Hematopoietic multipotent progenitor cell treated with erythropoietin and hydrocortisone succinate and interleukin-3 and kit ligand, for 17 days (in vitro differentiated cells): ENCODE measurements around the gene FOXO3.
"Not testable (repeated sequence)": the region's sequence is repeated elsewhere in the genome, so short reads cannot be mapped to it uniquely, and the experiment has no call there.

Source experiments
- DNase-seq: peaks from one replicate; pipeline ENCODE4 v3.0.0-alpha.2; 2015; ENCODE audit warnings: low spot score

The FOXO3 gene

DNA sequence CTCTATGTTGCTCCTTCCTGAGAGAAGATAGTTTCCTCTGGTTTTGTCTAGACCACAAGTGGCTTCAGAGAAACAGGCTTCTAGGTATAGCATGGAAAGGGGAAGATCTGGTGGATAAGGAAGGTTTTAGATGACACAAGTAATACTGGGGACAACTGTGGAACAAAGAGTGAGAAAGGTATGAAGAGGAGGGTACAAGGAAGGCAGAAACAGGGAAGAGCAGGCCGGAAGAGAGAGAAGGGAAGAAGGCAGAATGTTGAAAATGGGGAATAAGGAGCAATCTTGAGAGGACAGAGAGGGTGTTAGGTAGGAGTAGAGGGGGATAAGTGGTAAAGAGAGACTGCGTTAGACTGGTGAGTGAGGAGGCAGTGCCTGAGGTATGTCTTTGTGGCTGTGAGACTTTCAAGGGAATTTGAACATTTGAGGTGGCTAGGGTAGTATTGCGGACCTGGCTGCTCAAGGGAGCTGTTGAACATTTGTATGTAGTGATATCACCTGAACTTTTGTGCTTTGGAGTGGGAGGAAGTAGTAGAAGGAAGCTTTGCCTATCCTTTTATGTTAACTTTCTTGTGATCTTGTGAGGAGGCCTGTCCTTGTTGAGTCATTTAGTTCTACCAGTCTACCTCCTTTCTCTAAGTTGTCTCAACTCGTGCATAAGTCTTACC lies 69.5 kb downstream of the FOXO3 start:
- peak; percentile 45 for DNase-seq

DNA sequence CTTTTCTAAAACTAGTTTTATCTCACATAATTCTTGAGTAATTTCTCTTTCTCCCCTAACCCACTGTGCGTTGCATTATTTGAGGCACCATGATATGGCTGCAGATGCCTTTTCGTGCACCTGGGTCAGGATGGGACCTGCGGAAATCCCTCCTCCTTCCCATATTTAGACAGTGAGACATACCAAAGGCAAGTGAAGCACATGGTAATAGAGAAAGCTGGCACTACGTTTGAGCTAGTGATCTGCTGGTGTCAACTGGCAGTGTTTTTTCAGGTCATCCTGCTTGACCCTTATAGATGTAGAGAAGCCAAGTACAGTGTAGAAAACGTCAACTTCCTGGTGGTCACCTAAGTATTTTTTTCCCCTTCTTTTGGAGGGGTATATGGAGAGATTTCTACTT lies 71.7 kb downstream of the FOXO3 start:
- no peak for DNase-seq

- DNase-seq: no peak
Observed at GRCh38 chr6:108633436-108633835, 72.7 kb downstream of the FOXO3 start.

DNA sequence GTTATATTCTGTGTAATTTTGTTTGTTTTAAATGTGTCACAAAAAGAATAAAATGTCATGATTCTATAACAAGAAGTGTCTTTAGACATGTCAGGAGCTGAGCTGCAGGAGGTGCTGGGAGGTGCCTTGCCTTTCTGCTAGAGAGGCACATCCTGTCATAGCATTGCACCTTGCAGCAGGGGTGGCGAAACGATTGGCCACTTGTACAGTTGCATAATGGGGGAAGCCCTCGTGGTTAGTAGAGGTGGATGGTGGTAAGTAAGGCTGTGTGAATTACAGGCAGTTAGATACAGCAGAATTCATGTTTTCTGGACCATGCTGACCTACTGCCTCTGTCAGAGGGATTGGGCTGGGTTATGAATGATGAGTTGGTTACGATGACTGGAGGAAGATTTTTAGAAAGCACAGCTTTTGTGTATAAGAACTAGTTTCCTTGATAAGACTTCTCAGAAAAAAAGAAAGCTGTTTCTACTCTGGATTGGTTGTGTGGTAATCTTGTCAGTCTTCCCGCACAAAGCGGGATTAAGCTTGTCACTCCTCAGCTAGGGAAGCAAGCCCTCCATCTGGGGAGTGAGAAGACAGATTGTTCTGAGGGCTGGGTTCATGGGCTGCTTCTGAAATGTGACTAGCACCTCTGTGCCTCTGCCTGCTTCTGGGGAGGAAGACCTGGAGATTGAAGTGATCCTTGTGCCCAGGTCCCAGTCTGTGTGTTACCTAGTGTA lies 74.9 kb downstream of the FOXO3 start:
- no peak for DNase-seq

- DNase-seq: no peak
Observed at GRCh38 chr6:108637963-108638362, 77.2 kb downstream of the FOXO3 start.

DNA sequence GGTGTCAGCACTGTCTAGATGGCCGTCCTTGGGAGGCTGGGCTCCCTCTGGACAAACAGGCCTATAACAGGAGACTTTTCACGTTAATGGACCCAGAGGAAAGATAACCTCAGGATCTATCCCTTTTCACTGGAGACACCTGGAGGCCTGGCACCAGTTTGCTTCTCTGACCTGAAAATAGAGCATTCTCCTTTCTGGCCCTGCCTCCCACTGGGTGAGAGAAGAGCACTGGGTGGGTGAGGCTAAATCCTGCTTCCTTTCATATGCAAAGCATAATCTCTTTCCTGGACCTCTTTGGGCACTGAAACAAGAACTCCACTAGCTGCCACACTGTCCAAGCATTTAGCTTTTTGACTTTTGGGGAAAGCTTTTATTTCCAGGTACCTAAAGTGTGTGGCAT lies 78.3 kb downstream of the FOXO3 start:
- DNase-seq: no peak

DNA sequence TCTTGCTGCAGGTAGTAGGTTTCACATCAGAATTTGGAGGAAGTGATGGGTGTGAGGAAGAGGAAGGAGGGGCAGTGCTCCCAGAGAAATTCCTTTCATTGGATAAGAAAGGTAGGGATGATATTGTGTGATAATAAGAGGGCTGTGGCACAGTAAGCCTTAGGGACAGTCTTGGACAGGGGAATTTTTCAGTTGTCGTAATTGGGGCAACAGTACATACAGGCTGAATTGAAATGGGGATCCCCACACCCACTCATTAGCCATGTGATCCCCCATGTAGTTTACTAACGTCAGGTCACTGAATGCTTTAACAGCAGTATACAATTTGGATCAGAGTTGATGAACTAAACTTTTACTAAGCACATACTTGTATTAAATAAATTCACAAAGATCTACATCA lies 79.4 kb downstream of the FOXO3 start:
- no peak for DNase-seq

DNA sequence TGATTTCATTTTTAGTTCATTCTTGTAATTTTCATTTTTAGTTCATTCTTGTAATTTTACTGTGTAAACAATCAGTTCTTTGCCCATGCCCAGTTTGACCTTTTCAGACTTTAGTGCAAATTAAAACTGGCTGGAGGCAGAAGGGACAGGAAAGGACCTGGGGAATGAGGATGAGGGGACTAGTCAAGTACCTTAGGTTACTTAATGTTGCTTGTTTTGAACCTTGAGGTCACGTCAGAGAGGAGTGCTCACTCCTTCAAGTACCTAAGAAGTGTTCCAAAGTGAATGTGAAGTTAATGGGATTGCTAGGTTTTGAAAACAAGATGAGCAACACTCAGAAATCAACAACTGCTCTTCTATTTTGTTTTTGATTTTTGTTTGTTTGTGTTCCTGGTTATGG lies 82.5 kb downstream of the FOXO3 start:
- DNase-seq: no peak

DNA sequence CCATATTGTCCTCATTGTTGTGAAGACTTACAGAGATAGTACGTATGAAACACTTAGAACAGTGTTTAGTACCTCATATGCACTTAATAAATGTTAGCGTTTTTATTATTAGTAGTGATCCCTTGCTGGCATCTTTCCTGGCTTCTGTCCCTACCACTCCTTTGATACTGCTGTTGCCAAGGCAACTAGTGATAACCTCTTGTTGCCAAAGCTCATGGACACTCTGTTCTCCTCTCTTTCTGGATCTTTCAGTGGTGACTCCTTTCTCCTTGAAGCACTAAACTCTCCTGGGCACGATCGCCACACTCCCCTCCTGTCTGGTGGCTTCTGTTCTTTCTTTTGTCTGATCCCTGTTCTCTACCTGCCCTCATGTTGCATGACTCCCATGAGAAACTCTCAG lies 83.5 kb downstream of the FOXO3 start:
- DNase-seq: peak; percentile 62

DNA sequence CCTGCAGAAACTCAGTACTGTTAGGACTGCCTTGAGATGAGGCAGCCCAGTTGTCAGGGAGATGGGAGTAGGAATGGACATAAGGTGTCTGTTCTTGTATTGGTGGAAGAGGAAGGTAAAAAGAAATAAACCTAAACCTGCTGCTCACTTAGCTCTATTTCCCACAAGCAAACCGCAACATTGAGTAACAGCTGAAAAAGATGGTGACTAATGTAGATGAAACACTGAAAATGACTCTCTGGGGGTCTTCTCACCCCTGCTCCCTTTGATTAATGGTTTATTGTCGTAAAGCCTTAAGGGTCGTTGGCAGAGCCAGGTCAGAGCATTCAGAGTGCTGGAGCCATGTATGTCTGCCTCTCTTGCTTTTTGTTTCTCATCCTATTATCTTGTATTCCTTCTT lies 87.5 kb downstream of the FOXO3 start:
- DNase-seq: no peak

- no peak for DNase-seq
Observed at GRCh38 chr6:108650325-108650724, 89.6 kb downstream of the FOXO3 start.

DNA sequence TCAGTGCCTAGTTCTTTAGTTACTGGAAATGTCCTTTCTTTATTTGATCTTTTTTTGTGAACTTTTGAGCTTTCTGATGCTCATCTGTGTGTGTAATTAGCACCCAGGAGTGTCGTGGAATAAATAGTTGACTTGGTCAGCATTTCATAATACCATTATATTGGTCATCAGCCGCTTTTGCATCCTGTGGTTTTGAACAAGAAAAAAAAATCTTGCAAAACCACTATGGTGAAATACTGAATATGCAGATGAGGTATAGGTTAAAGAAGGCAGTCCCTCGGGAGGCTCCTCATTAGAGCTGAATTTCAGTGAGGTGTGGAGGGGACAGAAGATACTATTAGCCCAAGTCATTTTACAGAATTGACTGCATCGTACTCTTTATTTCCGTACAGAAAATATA lies 90.1 kb downstream of the FOXO3 start:
- DNase-seq: no peak

DNA sequence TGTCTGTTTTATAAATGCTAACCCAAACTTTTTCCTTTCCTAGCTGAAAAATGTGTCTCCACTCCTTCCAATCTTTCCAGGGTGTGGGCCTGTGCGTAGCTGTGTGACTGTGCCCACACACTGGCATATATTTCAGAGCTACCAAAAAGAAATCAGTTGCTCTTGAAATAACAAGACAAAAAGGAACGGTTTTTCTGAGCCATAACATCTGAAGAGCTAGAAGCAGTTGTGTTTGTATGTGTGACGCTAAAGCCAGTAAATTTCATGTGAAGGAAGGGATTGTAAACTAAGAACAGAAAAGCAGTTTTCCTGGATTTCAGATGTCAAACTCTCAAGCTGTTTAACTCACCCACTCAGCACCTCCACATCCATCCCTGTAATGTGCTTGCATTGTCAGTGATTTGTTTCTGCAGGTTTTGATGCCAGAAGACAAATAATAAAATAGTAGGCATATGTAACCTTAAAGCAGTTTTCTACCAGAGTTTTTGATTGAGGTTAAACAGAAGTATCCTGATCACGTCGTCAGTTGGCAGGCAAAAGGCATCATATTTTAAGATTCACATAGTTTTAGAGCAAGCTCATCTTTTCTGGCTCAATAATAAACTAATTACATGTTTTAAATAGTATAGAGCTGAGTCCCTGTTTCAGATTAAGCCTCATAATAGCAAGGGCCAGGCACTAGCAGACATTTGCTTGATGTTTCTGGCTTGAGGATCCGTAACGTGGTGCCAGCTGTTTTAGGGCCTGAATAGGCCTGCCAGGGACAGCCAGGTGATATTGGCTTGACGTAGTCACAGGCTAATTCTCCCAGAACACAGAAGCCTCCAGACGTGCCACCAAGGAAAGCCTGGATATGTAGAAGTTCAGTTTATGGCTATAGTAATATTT lies 90.9 kb downstream of the FOXO3 start:
- no peak for DNase-seq

DNA sequence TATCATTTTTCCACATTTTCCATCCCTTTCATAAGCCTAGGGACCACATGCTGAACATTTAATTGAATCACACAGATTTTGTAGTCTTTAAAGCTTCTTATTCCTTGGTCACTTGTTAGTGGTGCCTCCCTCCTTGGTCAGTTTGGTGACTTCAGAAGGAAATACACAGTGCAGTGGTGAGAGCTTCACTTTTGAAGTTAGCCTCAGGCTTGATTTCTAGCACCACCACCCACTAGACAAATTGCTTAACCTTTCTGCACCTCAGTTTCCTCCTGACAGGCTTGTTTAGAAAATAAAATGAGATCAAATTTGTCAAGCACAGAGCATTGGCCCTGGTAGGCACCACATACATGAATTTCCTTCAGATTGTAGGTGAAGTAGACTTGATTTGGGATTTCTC lies 91.7 kb downstream of the FOXO3 start:
- DNase-seq: no peak

- DNase-seq: no peak
Observed at GRCh38 chr6:108653949-108654348, 93.2 kb downstream of the FOXO3 start.

DNA sequence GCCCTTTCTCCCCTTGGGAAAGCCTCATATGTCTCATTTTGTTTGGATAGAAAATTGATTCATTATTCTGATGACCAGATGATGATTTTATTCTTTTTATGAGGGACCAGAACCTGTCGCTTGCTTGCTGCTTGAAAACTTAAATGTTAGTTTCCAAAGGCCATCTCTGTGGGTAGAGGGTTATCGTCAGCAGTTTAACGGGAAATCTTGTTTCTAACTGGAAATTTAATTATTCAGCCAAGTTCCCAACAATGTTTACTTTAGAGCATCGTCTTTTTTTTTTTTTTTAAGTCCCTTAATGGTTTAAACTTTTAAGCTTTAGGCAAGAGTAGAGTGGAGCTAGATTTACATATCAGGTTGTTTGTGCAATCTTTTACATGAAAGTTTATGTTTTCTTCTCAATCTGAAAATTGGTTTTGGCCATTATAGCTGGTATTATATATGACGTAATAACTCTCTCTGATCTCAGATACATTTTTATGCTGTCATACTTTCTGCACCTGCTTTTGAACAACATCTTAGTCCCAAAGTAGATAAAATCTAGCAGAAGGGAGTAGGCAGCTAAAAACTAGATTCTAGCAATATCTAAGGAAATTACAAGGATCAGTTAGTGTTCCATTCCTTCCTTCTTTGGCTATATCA lies 93.9 kb downstream of the FOXO3 start:
- no peak for DNase-seq

DNA sequence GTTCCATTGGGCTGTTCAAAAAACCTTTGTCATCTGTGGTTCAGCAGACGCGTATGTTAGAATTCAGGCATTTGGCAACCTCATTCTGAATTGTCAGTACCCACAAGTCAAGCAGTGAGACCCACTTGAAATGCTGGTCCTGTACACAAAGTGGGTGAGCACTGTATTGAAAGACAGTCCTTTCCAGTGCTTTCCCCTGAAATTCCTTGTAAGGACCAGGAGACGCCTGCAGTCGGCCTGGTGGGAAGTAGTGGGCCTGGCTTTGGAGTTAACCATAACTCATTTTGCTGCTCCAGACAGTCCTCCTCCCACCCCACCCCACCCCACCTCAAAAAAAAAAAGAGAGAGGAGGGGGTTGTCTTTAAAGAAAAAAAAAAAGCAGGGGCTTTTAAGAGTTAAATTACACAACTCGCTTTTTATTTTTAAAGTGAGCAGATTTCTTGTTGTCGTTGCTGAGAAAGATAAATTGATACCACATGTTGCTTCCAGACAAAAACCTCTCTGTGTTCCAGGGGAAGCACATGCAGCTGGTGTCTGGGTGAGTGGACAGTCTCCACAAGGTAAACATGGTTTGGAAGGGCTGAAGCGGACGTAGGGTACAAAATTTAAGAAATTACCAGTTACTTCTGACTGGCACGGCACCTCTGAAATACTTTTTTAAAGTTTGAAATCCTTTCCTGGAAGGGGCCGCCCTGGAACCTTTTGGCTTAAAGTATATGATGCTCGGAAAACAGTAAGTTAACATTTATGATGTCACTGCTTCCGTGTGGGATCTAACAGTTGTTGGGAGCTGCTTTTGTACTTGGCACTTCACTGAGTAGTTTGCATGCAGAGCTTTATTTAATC lies 95.3 kb downstream of the FOXO3 start:
- no peak for DNase-seq

DNA sequence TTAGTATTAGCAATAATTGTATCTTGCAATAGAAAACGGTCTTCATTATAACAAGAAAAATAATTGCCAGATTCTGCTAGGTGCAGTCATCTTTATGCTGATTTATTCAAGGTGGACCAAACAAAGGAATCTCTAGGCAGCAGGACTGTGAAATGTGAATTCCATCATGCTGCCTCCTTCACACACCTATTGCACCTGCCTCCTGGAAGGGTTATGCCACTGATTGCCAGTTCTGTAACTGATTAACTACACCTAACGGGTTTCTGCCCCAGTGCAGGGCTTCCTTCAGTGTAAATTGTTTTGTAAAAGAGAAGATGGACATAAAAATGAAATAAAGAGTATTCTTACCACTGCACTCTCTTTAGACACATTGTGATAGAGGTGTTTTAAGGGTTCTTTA lies 96.1 kb downstream of the FOXO3 start:
- DNase-seq: no peak

DNA sequence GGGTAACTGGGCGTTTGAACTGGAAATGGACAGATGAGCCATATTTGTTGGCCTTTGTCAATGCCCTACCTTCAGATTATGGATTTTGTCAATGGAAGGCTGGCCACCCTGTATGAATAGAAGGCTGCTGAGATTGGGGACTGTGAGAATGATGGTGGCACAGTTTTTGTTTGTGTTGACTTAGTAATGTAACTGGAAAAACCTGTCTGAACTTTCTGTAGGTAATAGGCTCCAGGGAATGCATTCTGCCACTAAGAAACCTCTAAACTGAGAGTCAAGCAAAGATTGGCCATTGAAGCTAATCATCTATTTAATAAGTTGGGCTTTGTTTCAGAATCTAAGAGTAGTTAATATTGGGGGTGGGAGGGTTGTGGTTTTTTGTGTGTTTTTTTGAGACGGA lies 97.5 kb downstream of the FOXO3 start:
- DNase-seq: no peak

DNA sequence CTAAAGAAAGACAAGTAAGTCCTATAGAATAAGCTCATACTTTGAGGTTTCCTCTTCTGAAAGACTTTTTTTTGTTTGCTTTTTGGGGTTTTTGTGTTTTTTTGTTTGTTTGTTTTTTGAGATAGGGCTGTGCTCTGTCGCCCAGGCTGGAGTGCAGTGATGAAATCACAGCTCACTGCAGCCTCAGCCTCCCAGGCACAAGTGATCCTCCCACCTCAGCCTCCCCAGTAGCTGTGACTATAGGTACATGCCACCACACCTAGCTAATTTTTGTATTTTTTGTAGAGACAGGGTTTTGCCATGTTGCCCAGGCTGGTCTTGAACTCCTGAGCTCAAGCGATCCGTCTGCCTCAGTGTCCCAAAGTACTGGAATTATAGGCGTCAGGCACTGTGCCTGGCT lies 98.1 kb downstream of the FOXO3 start:
- not testable (repeated sequence) for DNase-seq

DNA sequence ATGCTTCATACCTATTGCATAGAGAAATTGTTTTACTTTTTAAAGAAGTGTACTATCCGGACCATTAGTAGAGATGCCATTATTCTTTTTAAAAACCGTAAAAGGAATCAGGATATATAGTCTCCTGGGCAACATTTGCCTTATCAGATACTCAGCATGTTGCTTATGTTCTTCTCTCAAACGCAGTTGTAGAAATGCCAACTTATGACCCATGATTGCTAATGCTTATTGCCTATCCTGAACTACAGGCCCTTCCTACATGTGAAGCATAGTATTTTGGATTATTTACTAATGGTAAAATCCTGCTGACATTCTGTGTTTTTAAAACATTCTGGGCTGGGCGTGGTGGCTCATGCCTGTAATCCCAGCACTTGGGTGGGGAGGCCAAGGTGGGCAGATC lies 99.5 kb downstream of the FOXO3 start:
- DNase-seq: no peak

GRCh38 chr6:108661430-108661829 lies 100.7 kb downstream of the FOXO3 start:
- DNase-seq: no peak
